HepG2 (cell line): ENCODE measurements around the gene CACNB4. TPM values are rescaled to one million over a fixed set of nuclear protein-coding genes. Genes with fewer than 3 reads are reported as not detected.
A peak's percentile ranks its signal among the peaks of the same experiment; 100 is the strongest.

Source experiments
- BCL6 ChIP-seq: IDR thresholded peaks from 2 replicates; pipeline ENCODE4 v1.6.1; 2016; ENCODE audit warnings: missing genetic modification reagents, missing compliant biosample characterization
- CEBPB ChIP-seq: IDR thresholded peaks from 2 replicates; pipeline ENCODE4 v1.6.1; 2011; ENCODE audit warnings: low read depth, low read length, improper control_type of control experiment, borderline replicate concordance
- CHCHD3 ChIP-seq: sonication (generic); formaldehyde crosslinking; IDR thresholded peaks from 2 replicates; pipeline ENCODE4 v1.8.0; 2022; ENCODE audit warnings: mild to moderate bottlenecking, missing genetic modification reagents, moderate library complexity
- DMAP1 ChIP-seq: IDR thresholded peaks from 2 replicates; pipeline ENCODE4 v1.6.1; 2016
- GPN1 ChIP-seq: sonication (generic); formaldehyde crosslinking; IDR thresholded peaks from 2 replicates; pipeline ENCODE4 v1.5.1; 2020; ENCODE audit warnings: missing genetic modification reagents, borderline replicate concordance
- HMG20A ChIP-seq: IDR thresholded peaks from 2 replicates; pipeline ENCODE4 v1.6.1; 2016; ENCODE audit warnings: borderline replicate concordance
- KLF16 ChIP-seq, 2 experiments: sonication (generic) in 1 of 2; formaldehyde crosslinking in 1 of 2; IDR thresholded peaks; 2 replicates each; pipeline versions ENCODE4 v1.6.1 to v1.8.0; 2016 to 2023; ENCODE audit warnings: missing genetic modification reagents in 2 of 2, missing compliant biosample characterization in 1 of 2
- MED1 ChIP-seq: sonication (generic); formaldehyde crosslinking; IDR thresholded peaks from 2 replicates; pipeline ENCODE4 v1.4.0; 2020; ENCODE audit warnings: missing genetic modification reagents
- MTF1 ChIP-seq: sonication (generic); formaldehyde crosslinking; IDR thresholded peaks from 2 replicates; pipeline ENCODE4 v1.5.0; 2020; ENCODE audit warnings: missing genetic modification reagents
- MYNN ChIP-seq: sonication (generic); formaldehyde crosslinking; IDR thresholded peaks from 2 replicates; pipeline ENCODE4 v1.4.0; 2020; ENCODE audit warnings: mild to moderate bottlenecking, low read depth, missing genetic modification reagents
- NFE2L2 ChIP-seq: fragments of 150-350 bp; IDR thresholded peaks from 2 replicates; pipeline ENCODE4 v1.6.1; 2014; ENCODE audit warnings: low read length
- PHF20 ChIP-seq: sonication (generic); formaldehyde crosslinking; IDR thresholded peaks from 2 replicates; pipeline ENCODE4 v1.5.0; 2020; ENCODE audit warnings: mild to moderate bottlenecking, missing genetic modification reagents
- PRPF4 ChIP-seq: fragments of 200-400 bp; formaldehyde crosslinking; IDR thresholded peaks from 2 replicates; pipeline ENCODE4 v1.6.1; 2016; ENCODE audit warnings: low read length, low read depth; ENCODE audit not compliant: poor library complexity, severe bottlenecking
- SKI ChIP-seq: fragments of 450-650 bp; IDR thresholded peaks from one replicate; pipeline ENCODE4 v1.6.1; 2018; ENCODE audit warnings: mild to moderate bottlenecking; ENCODE audit not compliant: partially characterized antibody
- SOX6 ChIP-seq, 2 experiments: fragments of 450-650 bp in 1 of 2; sonication (generic) in 1 of 2; formaldehyde crosslinking in 1 of 2; IDR thresholded peaks; 2 replicates each; pipeline versions ENCODE4 v1.4.0 to v1.6.1; 2017 to 2020; ENCODE audit warnings: antibody characterized with exemption in 1 of 2, mild to moderate bottlenecking in 1 of 2, missing genetic modification reagents in 1 of 2
- TRIM24 ChIP-seq: sonication (generic); formaldehyde crosslinking; IDR thresholded peaks from 2 replicates; pipeline ENCODE4 v1.8.0; 2022; ENCODE audit warnings: mild to moderate bottlenecking, missing genetic modification reagents
- YEATS4 ChIP-seq: sonication (generic); formaldehyde crosslinking; IDR thresholded peaks from 2 replicates; pipeline ENCODE4 v1.4.0; 2020; ENCODE audit warnings: missing genetic modification reagents, borderline replicate concordance
- ZBTB20 ChIP-seq: sonication (generic); formaldehyde crosslinking; IDR thresholded peaks from 2 replicates; pipeline ENCODE4 v1.8.1; 2023; ENCODE audit warnings: missing genetic modification reagents, low read depth, mild to moderate bottlenecking, borderline replicate concordance
- ZNF615 ChIP-seq: sonication (generic); formaldehyde crosslinking; IDR thresholded peaks from 2 replicates; pipeline ENCODE4 v1.5.0; 2020; ENCODE audit warnings: mild to moderate bottlenecking, missing genetic modification reagents, borderline replicate concordance
- ZNF703 ChIP-seq: sonication (generic); formaldehyde crosslinking; IDR thresholded peaks from 2 replicates; pipeline ENCODE4 v1.5.1; 2020; ENCODE audit warnings: missing genetic modification reagents, mild to moderate bottlenecking, moderate library complexity, borderline replicate concordance
- ZNF83 ChIP-seq: sonication (generic); formaldehyde crosslinking; IDR thresholded peaks from 2 replicates; pipeline ENCODE4 v1.4.0; 2020; ENCODE audit warnings: missing genetic modification reagents, mild to moderate bottlenecking, borderline replicate concordance
- polyA plus RNA-seq, 8 experiments: library from polyadenylated mRNA; depleted of rRNA in 3 of 8; stranded (reverse) in 7 of 8; unstranded in 1 of 8; fragments of >200 nt; fragmentation: Illumina TruSeq in 4 of 8; extraction: Trizol in 4 of 8; gene quantifications; 2 replicates each; pipeline versions ENCODE4 v1.2.1 to v1.2.3, GENCODE V29; 2011 to 2016; ENCODE audit warnings: low read depth in 4 of 8, missing spikeins in 1 of 8, mixed read lengths in 1 of 8; ENCODE audit not compliant: insufficient read depth in 1 of 8
- total RNA-seq, 5 experiments: library from RNA; depleted of rRNA; stranded (reverse); fragments of >200 nt; fragmentation: Illumina TruSeq; extraction: Trizol; gene quantifications; 2 replicates each; pipeline ENCODE4 v1.2.3, GENCODE V29; 2016; ENCODE audit warnings: low read depth in 1 of 5
- TF ChIP-seq, protein P1 (sequence below): sonication (generic); formaldehyde crosslinking; IDR thresholded peaks from 2 replicates; pipeline ENCODE4 v1.5.0; 2020; ENCODE audit warnings: missing genetic modification reagents
- TF ChIP-seq, protein P2 (sequence below): sonication (generic); formaldehyde crosslinking; conservative IDR thresholded peaks from 2 replicates; pipeline ENCODE4 v1.8.0; 2022; ENCODE audit warnings: missing genetic modification reagents
- TF ChIP-seq, protein P3 (sequence below): sonication (generic); formaldehyde crosslinking; IDR thresholded peaks from 2 replicates; pipeline ENCODE4 v1.4.0; 2020; ENCODE audit warnings: mild to moderate bottlenecking, low read depth, missing genetic modification reagents
- TF ChIP-seq, protein P4 (sequence below): sonication (generic); formaldehyde crosslinking; IDR thresholded peaks from 2 replicates; pipeline ENCODE4 v1.5.0; 2020; ENCODE audit warnings: missing genetic modification reagents

The CACNB4 gene
- total and polyA plus RNA-seq, 2 of the 13 experiments (the other 11 are each of a cell fraction or from before 2014, with no cell fraction given) = 5.1 to 14.3 TPM

DNA sequence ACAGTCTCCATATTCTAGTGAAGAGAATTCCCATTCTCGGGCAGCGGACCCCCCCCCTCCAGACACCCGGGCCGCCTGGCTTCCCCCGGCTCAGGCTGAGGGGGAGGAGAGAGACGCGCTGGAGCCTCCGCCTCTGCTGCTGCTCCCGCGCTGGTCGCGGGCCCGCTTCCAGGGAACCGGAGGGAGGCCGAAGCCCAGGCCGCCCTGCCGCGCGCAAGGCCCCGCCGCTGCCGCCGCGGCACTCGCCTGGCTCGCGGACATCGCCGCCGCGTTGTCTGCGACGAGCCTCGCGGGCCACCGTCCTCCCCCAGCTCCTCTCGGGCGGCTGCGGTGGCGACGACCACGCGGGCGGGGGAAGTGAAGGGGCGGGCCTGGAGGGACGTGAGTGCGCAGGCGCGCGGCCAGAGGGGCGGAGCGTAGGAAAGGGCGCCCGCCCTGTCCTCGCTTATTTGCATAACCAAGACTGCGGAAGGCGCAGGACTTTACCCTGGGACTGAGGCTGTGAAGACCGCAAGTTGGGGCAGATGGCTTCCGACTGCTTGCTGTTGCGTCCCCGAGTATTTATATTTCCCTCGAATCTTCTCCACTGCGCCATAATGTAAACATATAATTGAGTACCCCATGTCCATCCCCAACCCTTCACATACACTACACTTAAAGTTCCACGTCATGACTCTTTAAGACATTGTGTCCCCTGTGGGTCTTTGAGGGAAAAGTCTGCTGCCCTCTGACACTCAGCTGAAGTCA lies 270.5 kb downstream of the CACNB4 start, which contains the start of gene ARL5A (continued):
- TF ChIP-seq CEBPB (0 out of 2 replicates have a peak, but pooled peaks have one; percentile 2), CHCHD3 (CRISPR knock-in tag) (no peak; the same call in 1 of the 2 replicates), ZNF703 (no peak; the same call in 1 of the 2 replicates), SKI (peak; percentile 92), HMG20A (CRISPR knock-in tag) (peak; percentile 22; the same call in 1 of the 2 replicates), SOX6 (IDR thresholded peaks at IDR 0.05) (no peak), SOX6 (CRISPR knock-in tag; IDR thresholded peaks at IDR 0.05) (peak; percentile 54), PHF20 (CRISPR knock-in tag) (peak; percentile 46), BCL6 (CRISPR knock-in tag) (peak; percentile 55), MYNN (CRISPR knock-in tag) (no peak; the same call in 1 of the 2 replicates), ZBTB20 (CRISPR knock-in tag) (no peak), MTF1 (no peak), PRPF4 (no peak), TRIM24 (CRISPR knock-in tag) (no peak), YEATS4 (peak; percentile 99), GPN1 (CRISPR knock-in tag) (peak; percentile 41; the same call in 1 of the 2 replicates), MED1 (CRISPR knock-in tag) (peak; percentile 74; the same call in 1 of the 2 replicates), KLF16 (CRISPR knock-in tag; IDR thresholded peaks at IDR 0.05) (peak in 1 of 2 experiments; percentile 91; a peak in 1 of 4 replicates), DMAP1 (CRISPR knock-in tag) (peak; percentile 94), ZNF83 (CRISPR knock-in tag) (no peak), ZNF615 (CRISPR knock-in tag) (no peak), NFE2L2 (no peak)
- TF ChIP-seq, protein P1, sequence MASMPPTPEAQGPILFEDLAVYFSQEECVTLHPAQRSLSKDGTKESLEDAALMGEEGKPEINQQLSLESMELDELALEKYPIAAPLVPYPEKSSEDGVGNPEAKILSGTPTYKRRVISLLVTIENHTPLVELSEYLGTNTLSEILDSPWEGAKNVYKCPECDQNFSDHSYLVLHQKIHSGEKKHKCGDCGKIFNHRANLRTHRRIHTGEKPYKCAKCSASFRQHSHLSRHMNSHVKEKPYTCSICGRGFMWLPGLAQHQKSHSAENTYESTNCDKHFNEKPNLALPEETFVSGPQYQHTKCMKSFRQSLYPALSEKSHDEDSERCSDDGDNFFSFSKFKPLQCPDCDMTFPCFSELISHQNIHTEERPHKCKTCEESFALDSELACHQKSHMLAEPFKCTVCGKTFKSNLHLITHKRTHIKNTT (CRISPR knock-in tag) = no peak
- TF ChIP-seq, protein P2, sequence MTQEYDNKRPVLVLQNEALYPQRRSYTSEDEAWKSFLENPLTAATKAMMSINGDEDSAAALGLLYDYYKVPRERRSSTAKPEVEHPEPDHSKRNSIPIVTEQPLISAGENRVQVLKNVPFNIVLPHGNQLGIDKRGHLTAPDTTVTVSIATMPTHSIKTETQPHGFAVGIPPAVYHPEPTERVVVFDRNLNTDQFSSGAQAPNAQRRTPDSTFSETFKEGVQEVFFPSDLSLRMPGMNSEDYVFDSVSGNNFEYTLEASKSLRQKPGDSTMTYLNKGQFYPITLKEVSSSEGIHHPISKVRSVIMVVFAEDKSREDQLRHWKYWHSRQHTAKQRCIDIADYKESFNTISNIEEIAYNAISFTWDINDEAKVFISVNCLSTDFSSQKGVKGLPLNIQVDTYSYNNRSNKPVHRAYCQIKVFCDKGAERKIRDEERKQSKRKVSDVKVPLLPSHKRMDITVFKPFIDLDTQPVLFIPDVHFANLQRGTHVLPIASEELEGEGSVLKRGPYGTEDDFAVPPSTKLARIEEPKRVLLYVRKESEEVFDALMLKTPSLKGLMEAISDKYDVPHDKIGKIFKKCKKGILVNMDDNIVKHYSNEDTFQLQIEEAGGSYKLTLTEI (CRISPR knock-in tag) = no peak
- TF ChIP-seq, protein P3, sequence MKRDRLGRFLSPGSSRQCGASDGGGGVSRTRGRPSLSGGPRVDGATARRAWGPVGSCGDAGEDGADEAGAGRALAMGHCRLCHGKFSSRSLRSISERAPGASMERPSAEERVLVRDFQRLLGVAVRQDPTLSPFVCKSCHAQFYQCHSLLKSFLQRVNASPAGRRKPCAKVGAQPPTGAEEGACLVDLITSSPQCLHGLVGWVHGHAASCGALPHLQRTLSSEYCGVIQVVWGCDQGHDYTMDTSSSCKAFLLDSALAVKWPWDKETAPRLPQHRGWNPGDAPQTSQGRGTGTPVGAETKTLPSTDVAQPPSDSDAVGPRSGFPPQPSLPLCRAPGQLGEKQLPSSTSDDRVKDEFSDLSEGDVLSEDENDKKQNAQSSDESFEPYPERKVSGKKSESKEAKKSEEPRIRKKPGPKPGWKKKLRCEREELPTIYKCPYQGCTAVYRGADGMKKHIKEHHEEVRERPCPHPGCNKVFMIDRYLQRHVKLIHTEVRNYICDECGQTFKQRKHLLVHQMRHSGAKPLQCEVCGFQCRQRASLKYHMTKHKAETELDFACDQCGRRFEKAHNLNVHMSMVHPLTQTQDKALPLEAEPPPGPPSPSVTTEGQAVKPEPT = peak; percentile 71; the same call in 1 of the 2 replicates
- TF ChIP-seq, protein P4, sequence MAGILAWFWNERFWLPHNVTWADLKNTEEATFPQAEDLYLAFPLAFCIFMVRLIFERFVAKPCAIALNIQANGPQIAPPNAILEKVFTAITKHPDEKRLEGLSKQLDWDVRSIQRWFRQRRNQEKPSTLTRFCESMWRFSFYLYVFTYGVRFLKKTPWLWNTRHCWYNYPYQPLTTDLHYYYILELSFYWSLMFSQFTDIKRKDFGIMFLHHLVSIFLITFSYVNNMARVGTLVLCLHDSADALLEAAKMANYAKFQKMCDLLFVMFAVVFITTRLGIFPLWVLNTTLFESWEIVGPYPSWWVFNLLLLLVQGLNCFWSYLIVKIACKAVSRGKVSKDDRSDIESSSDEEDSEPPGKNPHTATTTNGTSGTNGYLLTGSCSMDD = no peak
